ENCODE measurements around the gene MUC15. TPM values are rescaled to one million over a fixed set of nuclear protein-coding genes. Genes with fewer than 3 reads are reported as not detected.
A peak's percentile ranks its signal among the peaks of the same experiment; 100 is the strongest.

Gene MUC15
- total and polyA plus RNA-seq, 2 experiments from 2014 or later = not detected

GRCh38 chr11:26537341-26537740 is 34.7 kb downstream of the MUC15 start (continued):
- TF ChIP-seq, protein P1, sequence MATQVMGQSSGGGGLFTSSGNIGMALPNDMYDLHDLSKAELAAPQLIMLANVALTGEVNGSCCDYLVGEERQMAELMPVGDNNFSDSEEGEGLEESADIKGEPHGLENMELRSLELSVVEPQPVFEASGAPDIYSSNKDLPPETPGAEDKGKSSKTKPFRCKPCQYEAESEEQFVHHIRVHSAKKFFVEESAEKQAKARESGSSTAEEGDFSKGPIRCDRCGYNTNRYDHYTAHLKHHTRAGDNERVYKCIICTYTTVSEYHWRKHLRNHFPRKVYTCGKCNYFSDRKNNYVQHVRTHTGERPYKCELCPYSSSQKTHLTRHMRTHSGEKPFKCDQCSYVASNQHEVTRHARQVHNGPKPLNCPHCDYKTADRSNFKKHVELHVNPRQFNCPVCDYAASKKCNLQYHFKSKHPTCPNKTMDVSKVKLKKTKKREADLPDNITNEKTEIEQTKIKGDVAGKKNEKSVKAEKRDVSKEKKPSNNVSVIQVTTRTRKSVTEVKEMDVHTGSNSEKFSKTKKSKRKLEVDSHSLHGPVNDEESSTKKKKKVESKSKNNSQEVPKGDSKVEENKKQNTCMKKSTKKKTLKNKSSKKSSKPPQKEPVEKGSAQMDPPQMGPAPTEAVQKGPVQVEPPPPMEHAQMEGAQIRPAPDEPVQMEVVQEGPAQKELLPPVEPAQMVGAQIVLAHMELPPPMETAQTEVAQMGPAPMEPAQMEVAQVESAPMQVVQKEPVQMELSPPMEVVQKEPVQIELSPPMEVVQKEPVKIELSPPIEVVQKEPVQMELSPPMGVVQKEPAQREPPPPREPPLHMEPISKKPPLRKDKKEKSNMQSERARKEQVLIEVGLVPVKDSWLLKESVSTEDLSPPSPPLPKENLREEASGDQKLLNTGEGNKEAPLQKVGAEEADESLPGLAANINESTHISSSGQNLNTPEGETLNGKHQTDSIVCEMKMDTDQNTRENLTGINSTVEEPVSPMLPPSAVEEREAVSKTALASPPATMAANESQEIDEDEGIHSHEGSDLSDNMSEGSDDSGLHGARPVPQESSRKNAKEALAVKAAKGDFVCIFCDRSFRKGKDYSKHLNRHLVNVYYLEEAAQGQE (IDR thresholded peaks at IDR 0.05; ENCODE audit: unreplicated experiment) = no peak
- TF ChIP-seq CTCF (conservative IDR thresholded peaks at IDR 0.05; ENCODE audit: low read depth in 2 of 2) = no peak
- no peak for TF ChIP-seq POLR2AphosphoS5 (IDR thresholded peaks at IDR 0.05; ENCODE audit: low read depth)
- no peak for TF ChIP-seq NANOG (IDR thresholded peaks at IDR 0.05; ENCODE audit: borderline replicate concordance)

DNA sequence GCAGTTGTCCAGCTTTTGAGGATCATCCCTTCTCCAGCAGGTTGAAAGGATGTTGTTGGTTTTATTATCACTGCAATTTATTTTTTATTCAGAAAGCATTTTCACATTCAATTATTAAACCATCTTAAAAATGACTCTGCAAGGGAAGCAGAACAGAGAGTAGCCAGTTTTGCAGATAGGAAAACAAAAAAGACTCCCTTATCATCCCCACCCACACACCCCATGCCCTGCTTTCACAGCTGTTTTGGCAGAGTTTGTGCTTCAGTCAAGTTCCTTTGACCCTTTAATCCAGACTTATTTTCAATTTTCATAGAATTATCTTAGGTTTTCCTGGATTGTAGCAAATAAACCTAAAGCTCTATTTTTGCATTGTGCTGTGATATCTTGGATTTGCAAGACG is 44.4 kb downstream of the MUC15 start:
- Histone ChIP-seq H4K20me1 (replicated peaks; ENCODE audit: insufficient read depth) (no peaks in the 10 kb centered on the region), H3F3A (replicated peaks; ENCODE audit: low read depth) (no peaks in the 10 kb centered on the region), H3K4me2 (no peak overlapping the region), H3K27me3 (ENCODE audit: insufficient read depth) (peaks cover 31% of the 10 kb centered on the region), H2AFZ (no peak overlapping the region), H3K79me2 (replicated peaks; ENCODE audit: insufficient read depth) (no peaks in the 10 kb centered on the region), H3K4me3 (no peak overlapping the region), H3K9me2 (ENCODE audit: insufficient read depth) (no peaks in the 10 kb centered on the region), H3K27ac (ENCODE audit: low read depth) (no peak overlapping the region), H3K36me3 (ENCODE audit: insufficient read depth) (no peaks in the 10 kb centered on the region), H3K4me1 (ENCODE audit: insufficient read depth) (peaks cover 9% of the 10 kb centered on the region)
- ATAC-seq = no peak
- Mint-ChIP-seq H3K36me3 (ENCODE audit: low read depth) (no peaks in the 10 kb centered on the region), H3K27me3 (ENCODE audit: insufficient read depth, low read depth, poor library complexity) (peaks cover 9% of the 10 kb centered on the region), H3K4me3 (no peak overlapping the region), H3K27ac (no peak overlapping the region), H3K4me1 (peaks cover 10% of the 10 kb centered on the region; the same call in 2 of the 3 replicates), H3K9me3 (no peaks in the 10 kb centered on the region)
- no peak for TF ChIP-seq POLR2AphosphoS5 (IDR thresholded peaks at IDR 0.05; ENCODE audit: low read depth)
- no peak for TF ChIP-seq ZNF114 (CRISPR knock-in tag; IDR thresholded peaks at IDR 0.05)
- DNase-seq (ENCODE audit: low spot score) = no peak

GRCh38 chr11:26522912-26523610 is 49.0 kb downstream of the MUC15 start:
- no peaks in the 10 kb centered on the region for H3K36me3 ChIP-seq (ENCODE audit: insufficient read depth)
- H3K4me1 ChIP-seq (ENCODE audit: insufficient read depth) = peaks cover 9% of the 10 kb centered on the region
- Mint-ChIP-seq H3K4me3 (peak overlapping the region; percentile 75), H3K27me3 (ENCODE audit: insufficient read depth, low read depth, poor library complexity) (peaks cover 9% of the 10 kb centered on the region), H3K27ac (peak overlapping the region; percentile 87), H3K36me3 (ENCODE audit: low read depth) (no peaks in the 10 kb centered on the region), H3K9me3 (no peaks in the 10 kb centered on the region), H3K4me1 (peaks cover 10% of the 10 kb centered on the region; the same call in 2 of the 3 replicates)
- no peaks in the 10 kb centered on the region for H3F3A ChIP-seq (replicated peaks; ENCODE audit: low read depth)
- ATAC-seq (peak; percentile 93), DNase-seq (ENCODE audit: low spot score) (peak; percentile 90)
- peak overlapping the region; percentile 37 for H3K4me3 ChIP-seq
- H4K20me1 ChIP-seq (replicated peaks; ENCODE audit: insufficient read depth) = no peaks in the 10 kb centered on the region
- H3K9me2 ChIP-seq (ENCODE audit: insufficient read depth) = no peaks in the 10 kb centered on the region
- H3K79me2 ChIP-seq (replicated peaks; ENCODE audit: insufficient read depth) = no peaks in the 10 kb centered on the region
- no peak overlapping the region for H2AFZ ChIP-seq
- H3K27me3 ChIP-seq (ENCODE audit: insufficient read depth) = peaks cover 31% of the 10 kb centered on the region
- H3K27ac ChIP-seq (ENCODE audit: low read depth) = no peak overlapping the region
- peak overlapping the region; percentile 34 for H3K4me2 ChIP-seq
- TF ChIP-seq, protein P2, sequence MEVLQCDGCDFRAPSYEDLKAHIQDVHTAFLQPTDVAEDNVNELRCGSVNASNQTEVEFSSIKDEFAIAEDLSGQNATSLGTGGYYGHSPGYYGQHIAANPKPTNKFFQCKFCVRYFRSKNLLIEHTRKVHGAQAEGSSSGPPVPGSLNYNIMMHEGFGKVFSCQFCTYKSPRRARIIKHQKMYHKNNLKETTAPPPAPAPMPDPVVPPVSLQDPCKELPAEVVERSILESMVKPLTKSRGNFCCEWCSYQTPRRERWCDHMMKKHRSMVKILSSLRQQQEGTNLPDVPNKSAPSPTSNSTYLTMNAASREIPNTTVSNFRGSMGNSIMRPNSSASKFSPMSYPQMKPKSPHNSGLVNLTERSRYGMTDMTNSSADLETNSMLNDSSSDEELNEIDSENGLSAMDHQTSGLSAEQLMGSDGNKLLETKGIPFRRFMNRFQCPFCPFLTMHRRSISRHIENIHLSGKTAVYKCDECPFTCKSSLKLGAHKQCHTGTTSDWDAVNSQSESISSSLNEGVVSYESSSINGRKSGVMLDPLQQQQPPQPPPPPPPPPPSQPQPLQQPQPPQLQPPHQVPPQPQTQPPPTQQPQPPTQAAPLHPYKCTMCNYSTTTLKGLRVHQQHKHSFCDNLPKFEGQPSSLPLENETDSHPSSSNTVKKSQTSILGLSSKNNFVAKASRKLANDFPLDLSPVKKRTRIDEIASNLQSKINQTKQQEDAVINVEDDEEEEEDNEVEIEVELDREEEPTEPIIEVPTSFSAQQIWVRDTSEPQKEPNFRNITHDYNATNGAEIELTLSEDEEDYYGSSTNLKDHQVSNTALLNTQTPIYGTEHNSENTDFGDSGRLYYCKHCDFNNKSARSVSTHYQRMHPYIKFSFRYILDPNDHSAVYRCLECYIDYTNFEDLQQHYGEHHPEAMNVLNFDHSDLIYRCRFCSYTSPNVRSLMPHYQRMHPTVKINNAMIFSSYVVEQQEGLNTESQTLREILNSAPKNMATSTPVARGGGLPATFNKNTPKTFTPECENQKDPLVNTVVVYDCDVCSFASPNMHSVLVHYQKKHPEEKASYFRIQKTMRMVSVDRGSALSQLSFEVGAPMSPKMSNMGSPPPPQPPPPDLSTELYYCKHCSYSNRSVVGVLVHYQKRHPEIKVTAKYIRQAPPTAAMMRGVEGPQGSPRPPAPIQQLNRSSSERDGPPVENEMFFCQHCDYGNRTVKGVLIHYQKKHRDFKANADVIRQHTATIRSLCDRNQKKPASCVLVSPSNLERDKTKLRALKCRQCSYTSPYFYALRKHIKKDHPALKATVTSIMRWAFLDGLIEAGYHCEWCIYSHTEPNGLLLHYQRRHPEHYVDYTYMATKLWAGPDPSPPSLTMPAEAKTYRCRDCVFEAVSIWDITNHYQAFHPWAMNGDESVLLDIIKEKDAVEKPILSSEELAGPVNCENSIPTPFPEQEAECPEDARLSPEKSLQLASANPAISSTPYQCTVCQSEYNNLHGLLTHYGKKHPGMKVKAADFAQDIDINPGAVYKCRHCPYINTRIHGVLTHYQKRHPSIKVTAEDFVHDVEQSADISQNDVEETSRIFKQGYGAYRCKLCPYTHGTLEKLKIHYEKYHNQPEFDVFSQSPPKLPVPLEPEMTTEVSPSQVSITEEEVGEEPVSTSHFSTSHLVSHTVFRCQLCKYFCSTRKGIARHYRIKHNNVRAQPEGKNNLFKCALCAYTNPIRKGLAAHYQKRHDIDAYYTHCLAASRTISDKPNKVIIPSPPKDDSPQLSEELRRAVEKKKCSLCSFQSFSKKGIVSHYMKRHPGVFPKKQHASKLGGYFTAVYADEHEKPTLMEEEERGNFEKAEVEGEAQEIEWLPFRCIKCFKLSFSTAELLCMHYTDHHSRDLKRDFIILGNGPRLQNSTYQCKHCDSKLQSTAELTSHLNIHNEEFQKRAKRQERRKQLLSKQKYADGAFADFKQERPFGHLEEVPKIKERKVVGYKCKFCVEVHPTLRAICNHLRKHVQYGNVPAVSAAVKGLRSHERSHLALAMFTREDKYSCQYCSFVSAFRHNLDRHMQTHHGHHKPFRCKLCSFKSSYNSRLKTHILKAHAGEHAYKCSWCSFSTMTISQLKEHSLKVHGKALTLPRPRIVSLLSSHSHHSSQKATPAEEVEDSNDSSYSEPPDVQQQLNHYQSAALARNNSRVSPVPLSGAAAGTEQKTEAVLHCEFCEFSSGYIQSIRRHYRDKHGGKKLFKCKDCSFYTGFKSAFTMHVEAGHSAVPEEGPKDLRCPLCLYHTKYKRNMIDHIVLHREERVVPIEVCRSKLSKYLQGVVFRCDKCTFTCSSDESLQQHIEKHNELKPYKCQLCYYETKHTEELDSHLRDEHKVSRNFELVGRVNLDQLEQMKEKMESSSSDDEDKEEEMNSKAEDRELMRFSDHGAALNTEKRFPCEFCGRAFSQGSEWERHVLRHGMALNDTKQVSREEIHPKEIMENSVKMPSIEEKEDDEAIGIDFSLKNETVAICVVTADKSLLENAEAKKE (CRISPR knock-in tag; IDR thresholded peaks at IDR 0.05) = no peak
- TF ChIP-seq CREB1 (CRISPR knock-in tag; IDR thresholded peaks at IDR 0.05; ENCODE audit: low read depth) = 0 out of 2 replicates have a peak, but pooled peaks have one; percentile 31
- TF ChIP-seq NANOG (IDR thresholded peaks at IDR 0.05; ENCODE audit: borderline replicate concordance) = peak; percentile 93

Data from GM23338 (cell line).